GM11168 (cell line): ENCODE measurements around the gene PPDPF.
"Not testable (repeated sequence)": the region's sequence is repeated elsewhere in the genome, so short reads cannot be mapped to it uniquely, and the experiment has no call there.

ENCODE experiments used
- in situ Hi-C: fragments of 300-500 bp; cut with MboI; formaldehyde crosslinking; loops from one replicate; pipeline ENCODE4 v1.12.0; 2022; ENCODE audit warnings: low sequenced_read_pairs; ENCODE audit not compliant: unreplicated experiment

The PPDPF gene

GRCh38 chr20:63499338-63499969, 21.1 kb upstream of the PPDPF start:
- in situ Hi-C loops = no loop called here

GRCh38 chr20:63500151-63500901, 20.2 kb upstream of the PPDPF start:
- in situ Hi-C loops = no loop called here

GRCh38 chr20:63500902-63501817, 19.4 kb upstream of the PPDPF start:
- in situ Hi-C loops = no loop called here

- in situ Hi-C loops = no loop called here
Observed at GRCh38 chr20:63501818-63502670, 18.5 kb upstream of the PPDPF start.

- in situ Hi-C loops = no loop called here
Observed at GRCh38 chr20:63502671-63503172, 17.8 kb upstream of the PPDPF start.

- in situ Hi-C loops = no loop called here
Observed at GRCh38 chr20:63503524-63503923, 17.0 kb upstream of the PPDPF start.

- in situ Hi-C loops = no loop called here
Observed at GRCh38 chr20:63504642-63505041, 15.9 kb upstream of the PPDPF start.

- in situ Hi-C loops = no loop called here
Observed at GRCh38 chr20:63505281-63505680, 15.3 kb upstream of the PPDPF start.

GRCh38 chr20:63505723-63506122, 14.8 kb upstream of the PPDPF start:
- in situ Hi-C loops = no loop called here

GRCh38 chr20:63507083-63507743, 13.4 kb upstream of the PPDPF start:
- in situ Hi-C loops = no loop called here

- in situ Hi-C loops = no loop called here
Observed at GRCh38 chr20:63508072-63508768, 12.3 kb upstream of the PPDPF start.

GRCh38 chr20:63509088-63509564, 11.4 kb upstream of the PPDPF start:
- in situ Hi-C loops = no loop called here

- in situ Hi-C loops = no loop called here
Observed at GRCh38 chr20:63513207-63513606, 7.4 kb upstream of the PPDPF start.

GRCh38 chr20:63514520-63514919, 6.0 kb upstream of the PPDPF start:
- in situ Hi-C loops = not testable (repeated sequence)

- in situ Hi-C loops = no loop called here
Observed at GRCh38 chr20:63517376-63518309, 2.9 kb upstream of the PPDPF start.

GRCh38 chr20:63518351-63518861, 2.2 kb upstream of the PPDPF start:
- in situ Hi-C loops = no loop called here

- in situ Hi-C loops = no loop called here
Observed at GRCh38 chr20:63518946-63519667, 1.5 kb upstream of the PPDPF start.
